Measurements from ENCODE around the gene HNRNPF. TPM values are rescaled to one million over a fixed set of nuclear protein-coding genes. Genes with fewer than 3 reads are reported as not detected.
A peak's percentile ranks its signal among the peaks of the same experiment; 100 is the strongest.

The HNRNPF gene
- total RNA-seq, 2 experiments from 2014 or later, result 280 to 340 TPM

DNA sequence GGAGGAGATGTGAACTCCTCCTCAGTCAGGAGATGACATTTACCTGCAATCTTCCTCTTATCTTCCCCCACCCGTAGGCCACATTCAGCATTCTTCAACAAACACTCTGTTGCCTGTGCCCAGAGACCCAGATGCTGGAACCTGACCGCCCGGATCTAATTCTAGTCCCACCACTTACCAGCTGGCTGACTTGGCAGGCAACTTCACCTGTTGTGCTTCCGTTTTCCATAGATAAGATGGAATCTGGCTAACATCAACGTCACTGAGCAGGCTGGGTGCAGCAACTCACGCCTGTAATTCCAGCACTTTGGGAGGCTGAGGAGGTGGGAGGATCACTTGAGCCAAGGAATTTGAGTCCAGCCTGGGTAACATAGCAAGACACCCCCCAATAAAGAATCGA is 58.8 kb downstream of the HNRNPF start:
- H3K79me2 ChIP-seq (ENCODE audit: insufficient read depth, low read depth, low read length), result no peaks in the 10 kb centered on the region
- ChIA-PET CTCF (ENCODE audit: unreplicated experiment) (no interaction called here), POLR2A (no interaction called here)
- no peak overlapping the region for H3K27ac ChIP-seq (ENCODE audit: low read depth, low read length, poor library complexity, severe bottlenecking)
- H4K20me1 ChIP-seq (ENCODE audit: insufficient read depth, low read length), result no peaks in the 10 kb centered on the region
- DNase-seq (ENCODE audit: low spot score), result no peak
- no peak overlapping the region for H2AFZ ChIP-seq (ENCODE audit: low read length)
- H3K36me3 ChIP-seq (ENCODE audit: insufficient read depth, low read length), result no peaks in the 10 kb centered on the region
- no peak overlapping the region for H3K4me3 ChIP-seq (ENCODE audit: low read depth, low read length, poor library complexity, severe bottlenecking)
- H3K4me2 ChIP-seq (ENCODE audit: low read length), result no peak overlapping the region
- no TSS peak for BruUV-seq (replicated peaks)
- intact Hi-C loops (cut with micrococcal nuclease; ENCODE audit: unreplicated experiment), result no loop called here
- H3K9me3 ChIP-seq (ENCODE audit: low read length), result no peaks in the 10 kb centered on the region
- H3K9me2 ChIP-seq (ENCODE audit: insufficient read depth, low read length), result no peaks in the 10 kb centered on the region
- no peak for TF ChIP-seq EZH2phosphoT487 (IDR thresholded peaks at IDR 0.05; ENCODE audit: borderline replicate concordance, low read depth, low read length)
- no peak for TF ChIP-seq CTCF (conservative IDR thresholded peaks at IDR 0.05; ENCODE audit: low read length)
- peaks cover 8% of the 10 kb centered on the region for H3K4me1 ChIP-seq (ENCODE audit: insufficient read depth, low read length, poor library complexity, severe bottlenecking)

DNA sequence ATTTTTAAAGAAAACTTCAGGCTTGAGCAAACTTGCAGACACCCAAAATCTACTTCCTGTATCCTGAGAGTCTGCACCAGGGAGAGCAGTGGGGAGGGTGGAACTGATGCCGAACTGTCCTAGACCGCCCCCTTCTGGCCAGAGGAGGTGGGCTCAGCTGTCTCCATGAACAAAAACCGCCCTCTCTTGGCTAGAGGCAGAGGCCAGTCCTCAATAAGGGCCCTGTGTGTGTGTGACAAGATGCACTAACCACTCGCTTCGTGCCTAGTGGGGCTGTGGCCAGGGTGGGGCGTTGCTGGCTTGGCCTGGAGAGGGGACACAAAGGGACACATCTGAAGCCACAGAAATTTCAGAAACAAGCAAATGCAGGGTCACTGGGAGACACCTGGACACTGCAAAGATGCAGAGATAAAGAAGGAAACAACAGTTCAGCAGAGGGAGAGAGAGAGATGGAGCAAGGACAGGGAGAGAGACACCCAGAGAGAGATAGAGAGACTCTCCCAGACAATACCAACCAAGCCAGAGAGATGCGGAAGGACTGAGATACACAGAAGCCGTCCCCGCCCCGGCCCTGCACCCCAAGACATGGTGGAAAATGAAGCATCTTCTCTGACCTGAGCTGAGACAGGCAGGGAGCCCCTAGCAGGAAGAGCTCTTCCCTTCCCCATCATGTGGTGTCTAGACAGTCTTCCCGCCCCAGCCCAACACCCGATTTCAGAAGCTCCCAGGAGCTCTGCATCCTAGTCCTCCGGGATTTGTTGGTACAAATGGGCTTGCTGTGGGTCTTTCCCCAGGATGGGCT is 60.3 kb downstream of the HNRNPF start:
- intact Hi-C loops (cut with micrococcal nuclease; ENCODE audit: unreplicated experiment), result loop anchor here (1.0 to 5.0 kb wide), 4 partner anchors 55 to 481 kb away; no protein-coding TSS in a partner anchor
- POLR2A ChIA-PET, result interaction anchor here (0.5 to 1.3 kb wide), 3 partner anchors 59 to 85 kb away, joined by 3 to 4 read pairs (median 3); no protein-coding TSS in a partner anchor

More for the DNA sequence above, 60.3 kb downstream of the HNRNPF start:
- H3K4me1 ChIP-seq (ENCODE audit: insufficient read depth, low read length, poor library complexity, severe bottlenecking), result peaks cover 8% of the 10 kb centered on the region
- TF ChIP-seq CTCF (conservative IDR thresholded peaks at IDR 0.05; ENCODE audit: low read length) (peak; percentile 98), EZH2phosphoT487 (IDR thresholded peaks at IDR 0.05; ENCODE audit: borderline replicate concordance, low read depth, low read length) (no peak)
- no peak overlapping the region for H3K4me3 ChIP-seq (ENCODE audit: low read depth, low read length, poor library complexity, severe bottlenecking)
- peak; percentile 88 for DNase-seq (ENCODE audit: low spot score)
- CTCF ChIA-PET (ENCODE audit: unreplicated experiment), result interaction anchor here (0.6 to 1.4 kb wide), 3 partner anchors 55 to 112 kb away, joined by 3 to 5 read pairs (median 3); no protein-coding TSS in a partner anchor
- no peaks in the 10 kb centered on the region for H3K36me3 ChIP-seq (ENCODE audit: insufficient read depth, low read length)
- peak overlapping the region; percentile 97 for H2AFZ ChIP-seq (ENCODE audit: low read length)
- BruUV-seq (replicated peaks), result no TSS peak
- no peaks in the 10 kb centered on the region for H3K9me3 ChIP-seq (ENCODE audit: low read length)
- H3K27ac ChIP-seq (ENCODE audit: low read depth, low read length, poor library complexity, severe bottlenecking), result no peak overlapping the region
- H3K4me2 ChIP-seq (ENCODE audit: low read length), result peak overlapping the region; percentile 7; the same call in 1 of the 2 replicates
- no peaks in the 10 kb centered on the region for H4K20me1 ChIP-seq (ENCODE audit: insufficient read depth, low read length)
- no peaks in the 10 kb centered on the region for H3K9me2 ChIP-seq (ENCODE audit: insufficient read depth, low read length)
- no peaks in the 10 kb centered on the region for H3K79me2 ChIP-seq (ENCODE audit: insufficient read depth, low read depth, low read length)
